ENCODE measurements around the gene MEGF8. TPM values are rescaled to one million over a fixed set of nuclear protein-coding genes. Genes with fewer than 3 reads are reported as not detected.

The MEGF8 gene
- polyA plus RNA-seq, 1 donor from 2014 or later = 0.90 TPM

DNA sequence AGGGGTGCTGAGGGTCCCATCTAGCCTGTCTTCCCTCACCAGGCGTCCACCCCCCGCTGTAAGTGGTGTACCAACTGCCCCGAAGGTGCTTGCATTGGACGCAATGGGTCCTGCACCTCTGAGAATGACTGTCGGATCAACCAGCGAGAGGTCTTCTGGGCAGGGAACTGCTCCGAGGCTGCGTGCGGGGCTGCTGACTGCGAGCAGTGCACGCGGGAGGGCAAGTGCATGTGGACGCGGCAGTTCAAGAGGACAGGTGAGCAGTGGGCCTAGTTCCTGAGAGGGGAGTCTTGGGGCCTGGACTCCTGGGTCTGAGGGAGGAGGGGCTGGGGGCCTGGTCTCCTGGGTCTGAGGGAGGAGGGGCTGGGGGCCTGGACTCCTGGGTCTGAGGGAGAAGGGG lies 36.9 kb downstream of the MEGF8 start:
- no peak overlapping the region for H3K4me3 Mint-ChIP-seq
- peaks cover 5% of the 10 kb centered on the region for H3K36me3 Mint-ChIP-seq
- no peaks in the 10 kb centered on the region for H3K27me3 Mint-ChIP-seq
- H3K4me1 Mint-ChIP-seq = peaks cover 18 to 30% (median 27%) of the 10 kb centered on the region in 3 donors
- H3K9me3 Mint-ChIP-seq = no peaks in the 10 kb centered on the region
- no peak overlapping the region for H3K27ac Mint-ChIP-seq

DNA sequence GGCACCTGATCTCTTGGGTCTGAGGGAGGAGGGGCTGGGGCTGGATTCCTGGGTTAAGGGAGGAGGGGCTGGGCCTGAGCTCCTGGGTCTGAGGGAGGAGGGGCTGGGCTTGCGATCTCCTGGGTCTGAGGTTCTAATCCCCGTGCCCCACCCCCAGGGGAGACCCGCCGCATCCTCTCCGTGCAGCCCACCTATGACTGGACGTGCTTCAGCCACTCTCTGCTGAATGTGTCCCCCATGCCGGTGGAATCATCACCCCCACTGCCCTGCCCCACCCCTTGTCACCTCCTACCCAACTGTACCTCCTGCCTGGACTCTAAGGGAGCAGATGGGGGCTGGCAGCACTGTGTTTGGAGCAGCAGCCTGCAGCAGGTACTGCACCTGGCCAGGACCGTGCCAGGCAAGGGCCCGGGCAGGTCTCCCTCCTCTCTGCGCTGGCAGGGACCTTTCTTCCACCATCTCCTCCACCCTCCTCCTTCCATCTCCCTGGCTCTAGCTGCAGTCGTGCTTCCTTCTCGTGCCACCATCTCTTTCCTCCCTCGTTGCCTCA lies 37.5 kb downstream of the MEGF8 start:
- peaks cover 18 to 30% (median 29%) of the 10 kb centered on the region in 3 donors for H3K4me1 Mint-ChIP-seq
- no peaks in the 10 kb centered on the region for H3K9me3 Mint-ChIP-seq
- peak overlapping the region in 1 of 4 donors; percentile 77 for H3K4me3 Mint-ChIP-seq
- no peaks in the 10 kb centered on the region for H3K27me3 Mint-ChIP-seq
- peak overlapping the region in 2 of 3 donors; percentile 82 to 96 for H3K27ac Mint-ChIP-seq
- peaks cover 5% of the 10 kb centered on the region for H3K36me3 Mint-ChIP-seq

DNA sequence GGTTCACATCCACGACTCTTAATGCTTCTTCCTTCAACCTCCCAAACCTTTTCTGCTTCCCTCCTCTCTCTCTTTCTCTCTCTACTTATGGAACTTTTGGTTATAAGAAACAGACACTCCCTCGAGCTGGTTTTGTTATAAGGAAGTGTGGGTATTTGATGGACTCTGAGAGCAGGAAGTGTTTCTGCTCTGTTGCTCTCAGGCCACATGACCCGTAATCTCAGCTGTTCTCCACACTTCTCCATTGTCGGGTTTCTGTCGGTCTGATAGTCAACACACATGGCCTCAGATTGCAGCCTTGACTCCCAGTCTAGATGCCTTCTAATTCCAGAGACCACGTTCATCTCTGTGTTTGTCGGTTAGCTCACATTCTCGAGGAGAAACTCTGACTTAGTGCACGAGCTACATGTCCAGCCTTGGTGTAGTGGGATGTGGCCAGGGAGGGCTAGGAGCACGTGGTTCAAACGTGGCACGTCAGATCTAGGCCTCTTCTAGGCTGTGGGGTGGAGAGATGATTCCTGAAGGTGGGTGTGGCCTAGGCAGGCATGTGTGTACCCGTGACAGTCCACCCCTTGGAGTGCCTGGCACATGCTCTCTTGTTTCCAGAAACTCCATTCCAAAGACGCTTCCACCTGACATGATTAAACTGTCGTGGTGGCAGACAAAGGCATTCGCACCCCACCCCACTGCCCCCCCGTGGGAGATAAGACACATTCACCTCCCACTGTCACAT lies 38.3 kb downstream of the MEGF8 start:
- Mint-ChIP-seq H3K9me3 (no peaks in the 10 kb centered on the region), H3K36me3 (peaks cover 5% of the 10 kb centered on the region), H3K27ac (peak overlapping the region; percentile 82 to 96 (median 83)), H3K4me3 (peak overlapping the region; percentile 6 to 77 (median 30)), H3K4me1 (peaks cover 18 to 31% (median 29%) of the 10 kb centered on the region in 3 donors), H3K27me3 (no peaks in the 10 kb centered on the region)

DNA sequence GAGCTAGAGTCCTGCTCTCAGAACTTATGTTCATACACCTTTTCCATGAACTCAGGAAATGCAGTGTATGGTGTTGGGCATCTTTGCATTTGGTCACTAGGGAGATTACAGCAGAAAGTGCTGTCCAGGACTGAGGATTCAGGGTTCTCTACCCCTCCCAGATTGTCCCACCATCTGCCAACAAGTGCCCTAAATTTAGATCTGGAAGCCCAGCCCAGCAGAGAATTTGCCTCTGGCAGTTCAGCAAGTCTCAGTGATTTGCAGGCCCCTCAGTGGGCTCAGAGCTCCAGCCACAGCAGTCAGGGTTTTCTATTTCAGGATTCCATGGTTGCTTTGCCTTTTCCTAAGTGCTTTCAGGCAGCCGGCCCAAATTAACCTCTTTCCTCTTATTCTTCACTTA lies 41.2 kb downstream of the MEGF8 start:
- Mint-ChIP-seq H3K9me3 (no peaks in the 10 kb centered on the region), H3K27ac (peak overlapping the region in 2 of 3 donors; percentile 31 to 60), H3K4me1 (peaks cover 18 to 34% (median 28%) of the 10 kb centered on the region in 3 donors), H3K36me3 (peaks cover 2% of the 10 kb centered on the region), H3K4me3 (peak overlapping the region in 1 of 4 donors; percentile 68), H3K27me3 (no peaks in the 10 kb centered on the region)

DNA sequence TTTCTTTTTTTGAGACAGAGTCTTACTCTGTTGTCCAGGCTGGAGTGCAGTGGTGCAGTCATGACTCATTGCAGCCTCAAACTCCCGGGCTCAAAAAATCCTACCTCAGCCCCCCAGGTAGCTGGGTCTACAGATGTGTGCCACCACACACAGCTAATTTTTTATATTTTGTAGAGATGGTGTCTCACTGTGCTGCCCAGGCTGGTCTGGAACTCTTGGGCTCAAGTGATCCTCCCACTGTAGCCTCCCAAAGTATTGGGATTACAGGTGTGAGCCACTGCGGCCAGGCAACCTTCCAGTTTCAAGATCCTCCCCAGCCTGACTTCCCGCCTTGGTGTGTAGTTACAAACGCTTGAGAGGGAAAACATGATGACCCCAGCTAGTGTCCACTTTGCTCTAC lies 42.5 kb downstream of the MEGF8 start:
- H3K27me3 Mint-ChIP-seq = no peaks in the 10 kb centered on the region
- H3K4me1 Mint-ChIP-seq = peaks cover 18 to 34% (median 29%) of the 10 kb centered on the region in 3 donors
- H3K9me3 Mint-ChIP-seq = no peaks in the 10 kb centered on the region
- H3K36me3 Mint-ChIP-seq = peaks cover 2% of the 10 kb centered on the region
- H3K27ac Mint-ChIP-seq = peak overlapping the region in 1 of 3 donors; percentile 56
- peak overlapping the region in 1 of 4 donors; percentile 6 for H3K4me3 Mint-ChIP-seq

DNA sequence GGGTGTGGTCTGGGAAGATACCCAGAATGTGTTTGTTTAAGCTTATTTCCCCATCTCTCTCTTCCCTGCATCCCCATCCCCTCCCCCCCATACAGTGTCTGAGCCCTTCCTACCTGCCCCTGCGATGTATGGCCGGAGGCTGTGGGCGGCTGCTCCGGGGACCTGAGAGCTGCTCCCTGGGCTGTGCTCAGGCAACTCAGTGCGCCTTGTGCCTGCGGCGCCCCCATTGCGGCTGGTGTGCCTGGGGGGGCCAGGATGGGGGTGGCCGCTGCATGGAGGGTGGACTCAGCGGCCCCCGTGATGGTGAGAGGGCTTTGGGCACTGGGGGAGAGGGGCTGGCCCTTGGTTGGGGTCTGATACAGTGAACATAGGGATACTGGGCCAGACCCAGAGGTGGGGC lies 42.9 kb downstream of the MEGF8 start:
- Mint-ChIP-seq H3K4me3 (peak overlapping the region in 1 of 4 donors; percentile 23), H3K27me3 (no peaks in the 10 kb centered on the region), H3K27ac (no peak overlapping the region), H3K9me3 (no peaks in the 10 kb centered on the region), H3K4me1 (peaks cover 16 to 31% (median 26%) of the 10 kb centered on the region in 3 donors), H3K36me3 (peaks cover 2% of the 10 kb centered on the region)

DNA sequence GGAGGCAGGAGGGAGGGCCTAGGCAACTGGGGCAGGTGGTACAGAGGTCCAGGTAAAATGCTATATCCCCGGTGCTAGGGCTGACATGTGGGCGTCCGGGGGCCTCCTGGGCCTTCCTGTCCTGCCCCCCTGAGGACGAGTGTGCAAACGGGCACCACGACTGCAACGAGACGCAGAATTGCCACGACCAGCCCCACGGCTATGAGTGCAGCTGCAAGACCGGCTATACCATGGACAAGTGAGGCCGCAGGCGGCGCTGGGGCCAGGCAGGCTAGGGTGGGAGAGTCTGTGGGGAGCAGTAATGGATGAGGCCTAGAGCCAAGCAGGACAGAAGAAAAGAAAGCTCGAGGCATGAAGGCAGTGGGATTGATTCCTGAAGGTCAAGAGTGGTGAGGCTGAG lies 43.3 kb downstream of the MEGF8 start:
- no peaks in the 10 kb centered on the region for H3K36me3 Mint-ChIP-seq
- peak overlapping the region in 1 of 4 donors; percentile 78 for H3K4me3 Mint-ChIP-seq
- H3K4me1 Mint-ChIP-seq = peaks cover 12 to 27% (median 23%) of the 10 kb centered on the region in 3 donors
- H3K27ac Mint-ChIP-seq = no peak overlapping the region
- H3K27me3 Mint-ChIP-seq = no peaks in the 10 kb centered on the region
- no peaks in the 10 kb centered on the region for H3K9me3 Mint-ChIP-seq

DNA sequence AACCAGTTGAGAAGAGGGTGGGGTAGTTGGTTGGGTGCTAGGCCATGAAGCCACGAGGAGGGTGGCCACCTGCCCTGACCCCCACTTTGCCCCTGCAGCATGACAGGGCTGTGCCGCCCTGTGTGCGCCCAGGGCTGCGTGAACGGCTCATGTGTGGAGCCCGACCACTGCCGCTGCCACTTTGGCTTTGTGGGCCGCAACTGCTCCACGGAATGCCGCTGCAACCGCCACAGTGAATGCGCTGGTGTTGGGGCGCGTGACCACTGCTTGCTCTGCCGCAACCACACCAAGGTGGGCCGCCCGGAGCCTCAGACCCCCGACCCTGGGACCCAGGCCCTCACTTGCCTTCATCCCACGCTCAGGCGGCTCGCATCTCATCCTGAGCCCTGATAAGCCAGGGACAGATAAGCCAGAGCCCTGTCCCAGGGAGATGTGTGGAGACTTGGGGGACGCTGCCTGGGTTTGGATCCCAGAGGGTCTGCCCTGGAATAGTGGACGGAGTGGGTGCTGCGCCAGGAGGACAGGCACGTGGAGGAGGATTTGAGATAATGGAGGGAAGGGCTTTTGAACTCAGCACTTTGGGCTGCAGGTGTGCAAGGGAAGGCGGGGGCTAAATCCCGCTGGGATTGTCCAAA lies 44.1 kb downstream of the MEGF8 start:
- peak overlapping the region in 1 of 4 donors; percentile 83 for H3K4me3 Mint-ChIP-seq
- peaks cover 11 to 19% (median 18%) of the 10 kb centered on the region in 3 donors for H3K4me1 Mint-ChIP-seq
- H3K9me3 Mint-ChIP-seq = no peaks in the 10 kb centered on the region
- no peak overlapping the region for H3K27ac Mint-ChIP-seq
- no peaks in the 10 kb centered on the region for H3K27me3 Mint-ChIP-seq
- H3K36me3 Mint-ChIP-seq = peaks cover 3% of the 10 kb centered on the region

DNA sequence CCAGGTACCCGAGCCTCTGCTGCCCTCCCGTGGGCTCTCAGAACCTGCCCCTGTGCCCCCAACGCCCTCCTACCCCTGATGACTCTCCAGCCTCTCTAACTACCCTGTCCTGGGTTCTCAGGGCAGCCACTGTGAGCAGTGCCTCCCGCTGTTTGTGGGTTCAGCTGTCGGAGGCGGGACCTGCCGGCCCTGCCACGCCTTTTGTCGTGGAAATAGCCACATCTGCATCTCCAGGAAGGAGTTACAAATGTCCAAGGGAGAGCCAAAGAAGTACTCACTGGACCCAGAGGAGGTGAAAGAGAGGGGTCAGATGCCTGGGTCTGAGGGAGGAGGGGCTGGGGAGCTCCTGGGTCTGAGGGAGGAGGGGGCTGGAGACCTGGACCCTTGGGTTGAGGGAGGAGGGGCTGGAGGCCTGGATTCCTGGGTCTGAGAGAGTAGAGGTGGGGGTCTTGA lies 44.7 kb downstream of the MEGF8 start:
- Mint-ChIP-seq H3K4me1 (peaks cover 8 to 14% (median 13%) of the 10 kb centered on the region in 3 donors), H3K27me3 (no peaks in the 10 kb centered on the region), H3K27ac (no peak overlapping the region), H3K36me3 (peaks cover 3% of the 10 kb centered on the region), H3K9me3 (no peaks in the 10 kb centered on the region), H3K4me3 (peak overlapping the region in 1 of 4 donors; percentile 83)

DNA sequence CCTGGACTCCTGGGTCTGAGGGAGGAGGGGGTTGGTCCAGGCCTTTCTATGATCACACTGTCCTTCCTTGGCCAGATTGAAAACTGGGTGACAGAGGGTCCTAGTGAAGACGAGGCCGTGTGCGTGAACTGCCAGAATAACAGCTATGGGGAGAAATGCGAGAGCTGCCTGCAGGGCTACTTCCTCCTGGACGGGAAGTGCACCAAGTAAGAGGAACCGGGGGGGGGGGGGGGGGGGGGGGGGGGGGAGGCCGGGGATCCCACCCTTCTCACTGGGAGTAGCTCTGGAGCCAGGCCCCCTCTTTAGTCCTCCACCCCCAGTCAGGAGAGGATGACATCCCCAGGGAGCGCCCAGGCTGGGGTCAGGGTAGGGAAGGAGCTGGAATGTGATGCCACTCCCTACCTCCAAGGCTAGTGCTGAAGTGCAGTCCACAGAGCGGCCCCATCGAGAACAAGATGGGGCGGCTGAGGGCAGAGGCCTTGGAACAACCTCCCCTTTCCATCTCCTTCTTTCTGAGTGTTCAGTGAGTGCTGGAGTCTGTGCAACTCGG lies 45.3 kb downstream of the MEGF8 start:
- H3K27ac Mint-ChIP-seq = no peak overlapping the region
- no peaks in the 10 kb centered on the region for H3K27me3 Mint-ChIP-seq
- no peak overlapping the region for H3K4me3 Mint-ChIP-seq
- H3K36me3 Mint-ChIP-seq = peaks cover 3% of the 10 kb centered on the region
- H3K4me1 Mint-ChIP-seq = peaks cover 4 to 11% (median 11%) of the 10 kb centered on the region in 3 donors
- H3K9me3 Mint-ChIP-seq = no peaks in the 10 kb centered on the region

DNA sequence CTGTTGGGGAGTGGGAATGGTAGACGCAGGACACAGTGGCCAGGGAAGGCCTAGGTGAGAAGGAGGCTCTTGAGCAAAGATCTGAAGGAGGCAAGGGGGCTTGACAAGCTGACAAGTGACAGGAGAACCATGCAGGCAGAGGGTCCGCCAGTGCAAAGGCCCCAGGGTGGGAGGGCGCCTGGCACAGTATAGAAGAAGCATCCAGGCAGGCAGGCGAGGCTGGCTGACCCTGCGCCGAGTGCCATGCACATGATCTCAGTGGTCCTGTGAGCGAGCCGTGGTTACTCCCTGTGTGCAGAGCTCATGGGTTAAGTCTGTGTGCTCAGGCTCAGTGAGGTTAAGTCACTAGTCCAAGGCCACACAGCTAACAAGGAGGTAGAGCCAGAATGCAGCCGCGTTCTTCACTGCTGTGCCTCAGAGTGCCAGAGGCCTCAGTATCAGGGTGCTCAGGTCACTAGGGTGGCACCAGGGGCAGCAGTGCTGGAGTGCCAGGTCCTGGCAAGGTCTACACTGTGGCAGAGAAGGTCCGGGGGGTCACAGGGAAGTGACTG lies 49.5 kb downstream of the MEGF8 start:
- H3K4me3 Mint-ChIP-seq = no peak overlapping the region
- H3K9me3 Mint-ChIP-seq = no peaks in the 10 kb centered on the region
- peaks cover 3% of the 10 kb centered on the region for H3K36me3 Mint-ChIP-seq
- H3K27ac Mint-ChIP-seq = peak overlapping the region in 1 of 3 donors; percentile 92
- H3K4me1 Mint-ChIP-seq = peaks cover 0 to 3% (median 2%) of the 10 kb centered on the region in 3 donors
- H3K27me3 Mint-ChIP-seq = no peaks in the 10 kb centered on the region

DNA sequence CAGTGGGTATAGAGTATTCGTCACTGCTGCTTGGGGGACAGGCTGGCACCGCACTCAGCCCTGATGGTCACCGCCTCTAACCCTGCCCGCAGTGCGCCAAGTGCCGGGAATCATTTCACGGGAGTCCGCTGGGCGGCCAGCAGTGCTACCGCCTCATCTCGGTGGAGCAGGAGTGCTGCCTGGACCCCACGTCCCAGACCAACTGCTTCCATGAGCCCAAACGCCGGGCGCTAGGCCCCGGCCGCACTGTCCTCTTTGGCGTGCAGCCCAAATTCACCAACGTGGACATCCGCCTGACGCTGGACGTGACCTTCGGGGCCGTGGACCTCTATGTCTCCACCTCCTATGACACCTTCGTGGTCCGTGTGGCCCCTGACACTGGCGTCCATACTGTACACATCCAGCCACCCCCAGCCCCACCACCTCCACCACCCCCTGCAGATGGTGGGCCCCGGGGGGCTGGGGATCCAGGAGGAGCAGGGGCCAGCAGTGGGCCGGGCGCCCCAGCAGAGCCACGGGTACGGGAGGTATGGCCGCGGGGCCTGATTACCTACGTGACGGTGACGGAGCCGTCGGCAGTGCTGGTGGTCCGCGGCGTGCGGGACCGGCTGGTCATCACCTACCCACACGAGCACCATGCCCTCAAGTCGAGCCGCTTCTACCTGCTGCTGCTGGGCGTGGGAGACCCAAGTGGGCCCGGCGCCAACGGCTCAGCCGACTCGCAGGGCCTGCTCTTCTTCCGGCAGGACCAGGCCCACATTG lies 50.2 kb downstream of the MEGF8 start:
- Mint-ChIP-seq H3K4me3 (no peak overlapping the region), H3K27me3 (no peaks in the 10 kb centered on the region), H3K27ac (no peak overlapping the region), H3K9me3 (no peaks in the 10 kb centered on the region), H3K36me3 (peaks cover 3% of the 10 kb centered on the region), H3K4me1 (peaks cover 0 to 2% (median 2%) of the 10 kb centered on the region in 3 donors)

DNA sequence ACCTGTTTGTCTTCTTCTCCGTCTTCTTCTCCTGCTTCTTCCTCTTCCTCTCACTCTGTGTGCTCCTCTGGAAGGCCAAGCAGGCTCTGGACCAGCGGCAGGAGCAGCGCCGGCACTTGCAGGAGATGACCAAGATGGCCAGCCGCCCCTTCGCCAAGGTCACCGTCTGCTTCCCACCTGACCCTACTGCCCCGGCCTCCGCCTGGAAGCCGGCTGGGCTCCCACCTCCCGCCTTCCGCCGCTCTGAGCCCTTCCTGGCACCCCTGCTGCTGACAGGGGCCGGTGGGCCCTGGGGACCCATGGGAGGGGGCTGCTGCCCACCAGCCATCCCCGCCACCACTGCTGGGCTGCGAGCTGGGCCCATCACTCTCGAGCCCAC lies 50.7 kb downstream of the MEGF8 start:
- Mint-ChIP-seq H3K9me3 (no peaks in the 10 kb centered on the region), H3K36me3 (peaks cover 3% of the 10 kb centered on the region), H3K4me3 (no peak overlapping the region), H3K4me1 (peaks cover 0 to 2% (median 0%) of the 10 kb centered on the region in 3 donors), H3K27ac (no peak overlapping the region), H3K27me3 (no peaks in the 10 kb centered on the region)

Measured in IgD-negative memory B cell (primary cell).